Peyer's patch (tissue), 4 donors: Measurements from ENCODE around the gene COMMD2.

ENCODE experiments used
- POLR2A ChIP-seq, 2 donors: fragments of 450-650 bp; IDR thresholded peaks; one replicate each; pipeline ENCODE4 v1.5.1; 2017; ENCODE audit warnings: antibody characterized with exemption in 2 of 2, mild to moderate bottlenecking in 2 of 2, moderate library complexity in 2 of 2
- TF ChIP-seq, protein P1 (sequence below), 6 experiments: fragments of 450-650 bp in 4 of 6; fragments of 200-600 bp in 2 of 6; sonication (generic) in 1 of 6; IDR thresholded peaks; one replicate each; pipeline ENCODE4 v1.5.1; 2017 to 2019; ENCODE audit warnings: antibody characterized with exemption in 6 of 6, mild to moderate bottlenecking in 3 of 6, moderate library complexity in 1 of 6

DNA sequence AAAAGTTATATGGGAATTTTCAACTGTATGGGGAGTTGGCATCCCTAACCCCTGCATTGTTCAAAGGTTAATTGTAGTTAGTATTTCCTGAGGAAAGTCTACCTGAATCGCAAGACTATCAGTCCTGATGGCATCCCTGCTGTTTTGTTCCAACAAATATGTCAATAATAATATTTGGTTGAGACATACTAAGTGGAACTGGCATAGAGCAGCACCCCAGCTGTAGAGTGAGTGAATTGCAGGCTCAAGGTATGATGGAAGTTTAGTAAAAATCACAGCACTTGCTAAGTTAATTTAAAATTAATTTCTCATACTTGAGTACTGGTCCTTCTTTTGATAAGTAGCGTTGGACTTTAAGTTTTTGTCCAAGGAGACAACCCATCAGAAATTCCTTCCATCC, 18.0 kb upstream of the COMMD2 start:
- TF ChIP-seq, protein P1, sequence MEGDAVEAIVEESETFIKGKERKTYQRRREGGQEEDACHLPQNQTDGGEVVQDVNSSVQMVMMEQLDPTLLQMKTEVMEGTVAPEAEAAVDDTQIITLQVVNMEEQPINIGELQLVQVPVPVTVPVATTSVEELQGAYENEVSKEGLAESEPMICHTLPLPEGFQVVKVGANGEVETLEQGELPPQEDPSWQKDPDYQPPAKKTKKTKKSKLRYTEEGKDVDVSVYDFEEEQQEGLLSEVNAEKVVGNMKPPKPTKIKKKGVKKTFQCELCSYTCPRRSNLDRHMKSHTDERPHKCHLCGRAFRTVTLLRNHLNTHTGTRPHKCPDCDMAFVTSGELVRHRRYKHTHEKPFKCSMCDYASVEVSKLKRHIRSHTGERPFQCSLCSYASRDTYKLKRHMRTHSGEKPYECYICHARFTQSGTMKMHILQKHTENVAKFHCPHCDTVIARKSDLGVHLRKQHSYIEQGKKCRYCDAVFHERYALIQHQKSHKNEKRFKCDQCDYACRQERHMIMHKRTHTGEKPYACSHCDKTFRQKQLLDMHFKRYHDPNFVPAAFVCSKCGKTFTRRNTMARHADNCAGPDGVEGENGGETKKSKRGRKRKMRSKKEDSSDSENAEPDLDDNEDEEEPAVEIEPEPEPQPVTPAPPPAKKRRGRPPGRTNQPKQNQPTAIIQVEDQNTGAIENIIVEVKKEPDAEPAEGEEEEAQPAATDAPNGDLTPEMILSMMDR (IDR thresholded peaks at IDR 0.05): no peak
- TF ChIP-seq POLR2A (IDR thresholded peaks at IDR 0.05): no peak
